NCI-H2227 (cell line): ENCODE data around the gene C11orf24.
"Not testable (repeated sequence)": the region's sequence is repeated elsewhere in the genome, so short reads cannot be mapped to it uniquely, and the experiment has no call there.

Experiments used
- DNase-seq: peaks from one replicate; lab custom pipeline; 2025; ENCODE audit not compliant: unreplicated experiment; lab: John Stamatoyannopoulos, UW

Gene C11orf24

DNA sequence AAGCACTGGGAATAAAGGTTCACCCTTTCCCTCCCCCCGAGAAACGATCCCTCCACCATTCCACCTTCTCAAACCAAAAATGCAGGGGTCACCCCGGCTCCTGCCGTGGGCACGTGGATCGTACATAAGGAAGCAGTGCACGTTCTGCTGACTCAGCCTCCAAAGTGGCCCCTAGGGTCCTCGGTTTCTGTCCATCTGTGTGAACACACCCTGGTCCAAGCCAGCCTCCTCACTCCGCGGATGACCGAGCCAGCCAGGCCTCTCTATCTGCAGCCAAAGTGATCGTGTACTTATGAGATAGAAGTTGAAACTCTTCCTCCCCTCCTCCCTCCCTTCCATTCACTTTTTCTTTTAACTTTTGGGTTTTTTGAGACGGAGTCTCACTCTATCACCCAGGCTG is 16.2 kb downstream of the C11orf24 start:
- DNase-seq = no peak

DNA sequence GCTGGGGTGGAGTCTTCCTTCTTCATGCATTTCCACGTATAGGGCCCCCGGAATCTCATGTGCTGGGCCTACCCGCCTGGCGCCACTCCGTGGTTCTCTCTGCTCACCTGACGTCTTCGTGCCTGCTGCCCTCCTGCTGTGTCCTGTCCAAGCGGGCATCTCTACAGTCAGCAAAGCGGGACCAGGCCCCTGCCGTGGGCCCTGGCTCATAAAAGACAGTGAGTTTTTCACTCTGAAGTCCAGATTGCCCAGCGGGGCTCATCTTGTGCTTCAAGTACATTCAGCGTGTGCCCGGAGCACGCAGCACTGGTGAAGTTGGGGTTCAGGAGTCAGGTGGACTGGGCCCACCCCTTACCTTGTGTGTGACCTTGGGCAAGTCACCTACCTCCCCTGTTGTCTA is 17.4 kb downstream of the C11orf24 start:
- no peak for DNase-seq

GRCh38 chr11:68251765-68252164 is 20.0 kb downstream of the C11orf24 start:
- DNase-seq = no peak

GRCh38 chr11:68244912-68245311 is 26.9 kb downstream of the C11orf24 start:
- DNase-seq = not testable (repeated sequence)

- DNase-seq = not testable (repeated sequence)
Observed at GRCh38 chr11:68243847-68244246, 27.9 kb downstream of the C11orf24 start.

- no peak for DNase-seq
Observed at GRCh38 chr11:68242616-68243015, 29.2 kb downstream of the C11orf24 start.

DNA sequence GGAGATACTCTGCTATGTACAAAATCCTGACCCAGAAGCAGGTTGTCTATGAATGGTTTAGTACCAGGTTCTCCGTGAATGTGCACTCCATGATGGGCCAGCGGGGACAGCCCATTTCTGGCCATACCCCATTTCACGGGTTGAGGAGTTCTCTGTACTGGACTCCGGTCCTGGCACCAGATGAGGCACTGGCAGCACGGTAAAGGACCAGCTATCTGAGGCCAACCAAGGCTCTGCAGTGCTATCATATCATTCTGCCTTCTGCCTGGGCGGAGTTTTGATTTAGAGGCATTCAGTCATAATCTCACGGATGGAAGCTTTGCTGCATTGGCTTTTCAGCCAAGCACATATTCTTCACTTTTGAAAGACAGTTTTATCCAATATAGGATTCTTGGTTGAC is 40.2 kb downstream of the C11orf24 start:
- no peak for DNase-seq

DNA sequence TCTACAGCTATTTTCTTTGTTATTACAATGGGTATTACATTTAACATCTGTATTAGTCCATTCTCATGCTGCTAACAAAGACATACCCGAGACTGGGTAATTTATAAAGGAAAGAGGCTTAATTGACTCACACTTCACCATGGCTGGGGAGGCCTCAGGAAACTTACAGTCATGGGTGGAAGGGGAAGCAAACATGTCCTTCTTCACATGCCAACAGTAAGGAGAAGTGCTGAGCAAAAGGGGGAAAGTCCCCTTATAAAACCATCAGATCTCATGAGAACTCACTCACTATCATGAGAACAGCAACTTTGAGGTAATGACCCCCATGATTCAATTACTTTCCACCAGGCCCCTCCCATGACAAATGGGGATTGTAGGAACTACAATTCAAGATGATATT is 42.2 kb downstream of the C11orf24 start:
- DNase-seq = no peak

DNA sequence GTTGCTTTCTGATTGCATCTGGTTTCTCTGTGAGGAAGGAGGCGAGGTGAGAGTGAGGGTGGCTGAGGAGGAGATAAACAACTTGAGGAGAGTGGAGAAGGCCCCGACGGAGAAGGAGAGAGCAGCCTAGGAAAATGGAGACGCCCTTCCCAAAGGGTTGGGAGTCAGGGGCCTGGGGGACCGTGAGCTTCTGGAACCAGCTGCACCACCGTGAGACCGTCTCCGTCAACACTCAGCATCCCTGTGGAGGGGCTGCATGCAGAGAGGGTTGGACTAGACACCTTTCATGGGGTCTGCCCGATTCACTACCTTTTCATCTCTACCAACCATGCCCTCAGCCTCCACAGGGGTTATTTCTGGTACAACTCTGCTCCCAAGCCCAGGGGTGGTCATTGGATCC is 45.4 kb downstream of the C11orf24 start:
- no peak for DNase-seq

DNA sequence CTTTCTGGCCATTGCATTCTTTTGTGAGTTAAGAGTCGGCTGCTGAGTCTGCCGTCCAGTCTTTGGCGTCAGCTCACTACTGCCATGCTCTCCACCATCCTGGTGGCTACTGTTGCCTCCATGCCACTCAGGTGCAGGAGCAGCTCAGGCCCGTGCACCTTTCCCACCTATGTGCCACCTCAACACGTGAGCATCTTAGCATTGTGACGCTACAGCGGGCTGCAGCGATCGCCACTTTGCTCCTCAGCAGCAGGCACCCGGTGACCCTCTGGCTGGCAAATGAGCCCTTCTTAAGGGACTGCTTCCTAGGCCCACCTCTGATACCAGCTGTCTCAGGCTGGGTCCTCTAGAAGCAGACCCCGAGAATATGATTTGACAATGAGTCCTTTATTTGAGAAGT is 47.2 kb downstream of the C11orf24 start:
- DNase-seq = no peak

GRCh38 chr11:68223275-68223674 is 48.5 kb downstream of the C11orf24 start:
- no peak for DNase-seq

DNA sequence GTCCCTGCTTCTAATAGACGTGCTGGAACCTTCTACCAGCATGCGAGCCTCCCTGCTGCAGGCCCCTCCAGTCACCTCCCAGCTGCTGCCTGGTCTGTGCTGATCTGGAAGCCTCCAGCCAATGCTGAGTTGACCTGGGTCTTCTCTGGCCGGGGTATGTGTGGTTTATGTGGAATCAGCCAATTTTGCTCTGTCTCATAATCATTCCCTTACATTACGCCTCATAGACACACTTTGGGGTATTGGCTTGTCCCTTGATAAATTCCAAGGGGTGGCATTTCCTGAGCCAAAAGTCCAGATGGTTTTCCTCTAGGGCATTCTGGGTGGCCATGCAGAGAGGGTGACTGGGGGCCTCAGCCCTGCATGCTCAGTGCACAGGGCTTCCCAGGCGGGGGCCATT is 50.4 kb downstream of the C11orf24 start:
- DNase-seq = no peak

- DNase-seq = no peak
Observed at GRCh38 chr11:68216171-68216938, 55.4 kb downstream of the C11orf24 start.

GRCh38 chr11:68215524-68216170 is 56.1 kb downstream of the C11orf24 start:
- no peak for DNase-seq

- no peak for DNase-seq
Observed at GRCh38 chr11:68215087-68215445, 56.7 kb downstream of the C11orf24 start.

DNA sequence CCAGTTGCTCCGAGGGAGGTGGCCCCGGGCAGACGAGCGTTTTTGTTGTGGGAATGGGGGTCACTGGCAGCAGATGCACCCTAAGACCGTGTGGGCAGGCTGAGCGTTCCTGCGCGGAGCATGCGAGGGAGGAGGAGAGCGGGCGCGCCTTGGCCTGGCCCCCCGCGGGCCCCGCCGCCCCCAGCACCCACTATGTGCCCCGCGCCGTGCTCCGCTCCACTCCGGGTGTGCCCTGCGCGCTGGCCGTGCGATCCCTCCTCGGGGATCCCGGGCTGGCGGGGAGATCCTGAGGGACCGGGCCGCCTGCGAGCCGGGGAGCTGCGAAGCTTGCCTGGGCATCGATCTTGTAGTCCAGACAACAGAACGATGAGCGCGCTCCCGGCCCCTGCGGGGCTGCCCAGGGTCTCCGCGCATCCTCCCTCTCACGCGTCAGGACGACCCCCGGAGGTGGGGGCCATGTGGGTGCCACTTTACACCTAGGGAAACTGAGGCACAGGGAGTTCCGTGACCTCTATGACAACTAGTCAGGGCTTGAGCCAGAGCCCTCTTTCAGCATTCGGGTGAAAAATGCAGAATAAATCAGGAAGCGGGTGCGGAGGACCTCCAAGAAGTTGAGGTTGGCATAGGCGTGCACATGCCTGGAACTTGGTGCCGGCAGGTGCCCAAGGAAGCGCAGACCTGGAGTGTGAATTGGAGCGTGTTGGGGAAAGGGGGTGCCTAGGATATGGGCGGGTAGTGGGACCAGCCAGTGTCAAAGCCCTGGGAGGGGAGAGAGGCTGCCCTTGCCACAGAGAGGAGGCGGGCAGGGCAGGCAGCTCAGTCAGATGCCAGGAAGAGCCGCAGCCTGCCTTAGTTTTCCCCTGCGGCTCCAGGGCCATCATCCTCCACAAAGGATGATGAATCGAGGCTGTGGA is 57.3 kb downstream of the C11orf24 start:
- peak; percentile 50 for DNase-seq

- peak; percentile 97 for DNase-seq
Observed at GRCh38 chr11:68213555-68214172, 58.1 kb downstream of the C11orf24 start.

GRCh38 chr11:68213135-68213515 is 58.6 kb downstream of the C11orf24 start, which contains the start of gene KMT5B:
TSS of gene KMT5B (minus strand) at chr11:68213296. CDS start at chr11:68190076, 23,220 bp downstream.
- DNase-seq = peak; percentile 85

- peak; percentile 83 for DNase-seq
Observed at GRCh38 chr11:68212421-68213134, 59.2 kb downstream of the C11orf24 start.

DNA sequence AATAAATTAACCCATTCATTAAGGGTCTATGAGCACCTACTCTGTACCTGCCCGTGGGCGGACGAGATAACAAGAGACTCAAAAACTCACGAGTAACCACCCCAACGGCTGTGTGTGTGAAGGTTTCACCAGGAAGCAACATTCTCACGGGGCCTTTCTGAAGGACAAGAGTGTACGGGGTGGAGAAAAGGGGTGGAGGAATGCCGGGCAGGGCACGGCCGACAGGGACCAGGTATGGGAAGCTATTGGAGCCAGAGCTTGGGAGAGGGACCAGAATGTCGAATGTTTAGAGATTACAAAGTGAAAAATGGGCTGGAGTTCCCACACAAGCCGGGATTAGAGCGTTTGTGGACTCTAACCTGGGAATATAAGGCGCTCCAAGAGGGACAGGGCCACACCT is 60.2 kb downstream of the C11orf24 start:
- DNase-seq = no peak
